ENCODE results near the gene CSGALNACT2.
"Not testable (repeated sequence)": the region's sequence is repeated elsewhere in the genome, so short reads cannot be mapped to it uniquely, and the experiment has no call there.

CSGALNACT2 gene, protein sequence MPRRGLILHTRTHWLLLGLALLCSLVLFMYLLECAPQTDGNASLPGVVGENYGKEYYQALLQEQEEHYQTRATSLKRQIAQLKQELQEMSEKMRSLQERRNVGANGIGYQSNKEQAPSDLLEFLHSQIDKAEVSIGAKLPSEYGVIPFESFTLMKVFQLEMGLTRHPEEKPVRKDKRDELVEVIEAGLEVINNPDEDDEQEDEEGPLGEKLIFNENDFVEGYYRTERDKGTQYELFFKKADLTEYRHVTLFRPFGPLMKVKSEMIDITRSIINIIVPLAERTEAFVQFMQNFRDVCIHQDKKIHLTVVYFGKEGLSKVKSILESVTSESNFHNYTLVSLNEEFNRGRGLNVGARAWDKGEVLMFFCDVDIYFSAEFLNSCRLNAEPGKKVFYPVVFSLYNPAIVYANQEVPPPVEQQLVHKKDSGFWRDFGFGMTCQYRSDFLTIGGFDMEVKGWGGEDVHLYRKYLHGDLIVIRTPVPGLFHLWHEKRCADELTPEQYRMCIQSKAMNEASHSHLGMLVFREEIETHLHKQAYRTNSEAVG

DNA sequence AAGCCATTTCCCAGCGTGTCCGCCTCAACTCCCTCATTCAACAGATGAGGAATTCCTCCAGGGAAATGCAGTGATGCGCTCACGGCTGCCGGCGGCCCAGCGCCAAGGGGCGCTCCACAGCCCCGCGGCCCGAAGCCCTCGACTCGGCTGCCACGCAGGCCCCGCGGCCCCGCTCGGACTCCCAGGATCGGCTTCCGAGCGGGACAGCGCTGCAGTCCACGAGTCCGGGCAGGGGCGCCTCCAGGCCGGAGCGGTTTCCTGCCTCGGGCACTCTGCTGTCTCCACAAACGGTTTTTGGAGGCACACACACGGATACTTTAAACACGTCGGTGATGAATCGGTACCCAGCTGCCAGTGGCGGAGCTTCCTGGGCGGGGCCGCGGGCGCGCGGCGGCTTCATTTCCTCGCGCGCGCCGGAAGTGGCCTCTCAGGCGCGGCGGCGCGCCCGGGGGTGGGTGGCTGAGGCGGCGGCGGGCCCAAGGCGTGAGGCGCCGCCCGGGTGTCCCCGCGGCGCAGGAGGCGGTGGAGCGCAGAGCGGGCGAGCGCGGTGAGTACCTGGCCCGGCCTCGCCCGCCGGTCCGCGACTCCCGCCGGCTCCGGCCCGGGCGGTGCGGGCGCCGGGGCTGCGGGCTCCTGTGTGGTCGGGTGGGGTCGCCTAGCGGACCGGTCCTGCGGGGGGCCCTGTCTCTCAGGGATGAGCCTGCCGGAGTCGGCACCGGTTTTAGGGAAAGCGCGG is at the start of gene CSGALNACT2:
TSS of gene CSGALNACT2 (plus strand) at position 425 of the 736 bp plus-strand sequence. CDS start 16,705 bp downstream, outside the sequence.
- DNase-seq, result peak; percentile 62

DNA sequence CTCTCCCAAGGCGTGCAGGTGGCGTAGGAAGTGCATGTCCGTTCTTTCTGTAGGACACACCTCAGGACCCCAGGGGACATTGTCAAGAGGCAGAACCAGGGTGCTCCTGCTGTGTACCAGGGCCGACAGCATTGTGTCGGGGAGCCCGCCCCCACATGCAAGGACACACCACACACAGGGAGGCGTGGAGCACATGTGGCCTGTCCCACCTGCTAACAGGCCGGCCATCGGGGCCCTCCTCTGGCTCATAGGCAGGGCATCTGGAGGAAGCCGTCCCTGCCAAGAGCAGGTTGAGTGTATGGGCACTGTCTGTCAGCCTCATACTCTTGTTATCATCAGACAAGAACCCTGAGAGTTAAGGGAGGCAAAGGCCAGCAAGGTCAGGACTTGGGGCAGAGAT is 48.7 kb upstream of the CSGALNACT2 start:
- no peak for DNase-seq

DNA sequence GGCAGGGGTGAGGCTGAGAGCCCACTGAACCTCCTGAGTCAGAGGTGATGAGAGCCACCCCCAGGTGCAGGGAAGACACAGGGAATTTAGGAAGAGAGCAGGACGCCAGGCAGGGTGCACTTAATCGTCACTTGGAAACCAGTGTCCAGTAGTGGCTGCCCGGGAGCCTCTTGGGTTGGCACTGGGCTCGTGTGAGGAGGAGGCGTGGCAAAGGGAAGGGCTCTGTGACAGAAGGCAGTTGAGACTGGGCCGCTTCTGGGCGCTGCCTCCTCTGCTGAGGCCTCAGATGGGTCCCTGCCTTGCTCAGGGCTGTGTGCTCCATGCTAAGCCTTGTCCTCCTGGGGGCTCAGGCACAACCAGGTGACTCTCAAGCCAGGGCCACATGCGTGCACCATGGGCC is 48.1 kb upstream of the CSGALNACT2 start:
- DNase-seq, result no peak

DNA sequence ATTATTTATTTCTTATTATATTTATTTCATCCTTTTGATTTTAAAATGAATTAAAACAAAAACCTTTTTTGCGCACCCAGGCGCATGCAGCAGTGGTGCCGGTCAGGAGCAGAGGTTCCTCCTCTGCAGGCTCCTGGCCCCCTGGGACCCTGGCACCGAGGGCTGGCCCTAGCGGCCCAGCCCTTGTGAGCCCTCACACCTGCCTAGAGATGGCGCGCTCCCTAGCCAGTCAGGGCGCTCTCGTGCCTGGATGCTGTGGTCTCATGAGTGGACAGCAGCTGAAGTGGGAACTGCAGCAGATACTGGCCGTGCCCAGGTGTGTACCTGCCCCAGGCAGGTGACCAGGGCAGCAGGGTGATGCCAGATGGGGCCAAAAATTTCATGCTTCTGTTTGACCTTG is 47.6 kb upstream of the CSGALNACT2 start:
- DNase-seq, result no peak

- DNase-seq, result no peak
Measured at GRCh38 chr10:43091846-43092245, 46.4 kb upstream of the CSGALNACT2 start.

DNA sequence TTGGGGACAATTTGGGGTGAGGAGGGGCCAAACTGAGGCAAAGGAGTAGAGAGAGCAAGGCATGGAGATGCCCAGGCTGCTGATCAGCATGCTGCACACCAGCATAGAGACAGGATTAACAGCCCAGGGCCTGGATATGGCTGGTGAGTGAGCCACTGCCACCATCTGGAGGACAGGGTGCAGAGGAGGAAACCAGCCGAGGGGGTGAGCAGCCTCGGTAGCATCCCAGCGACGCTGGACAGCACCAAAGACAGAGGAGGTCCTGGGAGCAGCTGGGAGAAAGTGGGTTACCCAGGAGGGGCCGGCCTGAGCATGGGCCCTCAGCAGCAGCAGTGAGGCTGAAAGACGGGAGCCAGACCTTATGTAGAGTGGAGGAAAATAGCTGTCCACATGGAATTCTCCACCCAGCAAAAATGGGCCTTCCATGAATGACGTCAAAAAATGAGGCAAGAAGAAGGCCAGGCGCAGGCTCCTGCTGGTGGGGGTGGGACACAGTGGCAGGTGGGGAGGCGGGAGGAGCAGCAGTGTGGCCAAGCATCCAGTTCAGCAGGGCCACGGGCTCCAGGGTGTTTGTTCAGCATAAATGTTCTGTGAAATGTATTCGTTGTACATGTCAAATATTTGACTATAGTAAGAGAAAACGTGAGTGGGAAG is 44.7 kb upstream of the CSGALNACT2 start:
- no peak for DNase-seq

GRCh38 chr10:43094085-43094484 is 44.2 kb upstream of the CSGALNACT2 start:
- no peak for DNase-seq

GRCh38 chr10:43099339-43099738 is 38.9 kb upstream of the CSGALNACT2 start:
- DNase-seq, result not testable (repeated sequence)

DNA sequence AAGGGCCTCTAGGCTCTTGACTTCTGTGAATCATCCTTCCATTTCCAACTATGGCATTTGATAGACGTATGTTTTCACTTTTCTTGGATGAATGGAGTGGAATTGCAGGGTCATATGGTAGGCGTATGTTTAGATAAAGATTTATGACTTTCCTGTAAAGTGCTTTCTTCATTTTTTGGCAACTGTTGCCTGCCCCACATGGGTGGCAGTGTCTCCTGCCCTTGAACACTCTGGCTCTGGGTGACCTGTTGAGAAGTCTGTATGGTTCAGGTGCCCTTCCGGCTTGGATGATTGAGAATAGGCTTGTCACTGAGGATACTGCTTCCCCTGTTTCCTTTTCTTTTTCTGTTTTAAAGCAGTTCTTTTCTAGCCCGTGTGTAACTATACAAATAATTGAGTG is 38.3 kb upstream of the CSGALNACT2 start:
- no peak for DNase-seq

DNA sequence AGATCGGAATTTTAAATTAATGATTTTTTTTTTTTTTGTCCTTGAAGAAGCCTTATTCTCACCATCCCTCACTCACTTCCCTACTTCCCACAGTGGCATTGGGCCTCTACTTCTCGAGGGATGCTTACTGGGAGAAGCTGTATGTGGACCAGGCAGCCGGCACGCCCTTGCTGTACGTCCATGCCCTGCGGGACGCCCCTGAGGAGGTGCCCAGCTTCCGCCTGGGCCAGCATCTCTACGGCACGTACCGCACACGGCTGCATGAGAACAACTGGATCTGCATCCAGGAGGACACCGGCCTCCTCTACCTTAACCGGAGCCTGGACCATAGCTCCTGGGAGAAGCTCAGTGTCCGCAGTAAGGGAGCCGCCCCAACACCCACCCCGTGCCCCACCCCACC is 37.9 kb upstream of the CSGALNACT2 start:
- no peak for DNase-seq

DNA sequence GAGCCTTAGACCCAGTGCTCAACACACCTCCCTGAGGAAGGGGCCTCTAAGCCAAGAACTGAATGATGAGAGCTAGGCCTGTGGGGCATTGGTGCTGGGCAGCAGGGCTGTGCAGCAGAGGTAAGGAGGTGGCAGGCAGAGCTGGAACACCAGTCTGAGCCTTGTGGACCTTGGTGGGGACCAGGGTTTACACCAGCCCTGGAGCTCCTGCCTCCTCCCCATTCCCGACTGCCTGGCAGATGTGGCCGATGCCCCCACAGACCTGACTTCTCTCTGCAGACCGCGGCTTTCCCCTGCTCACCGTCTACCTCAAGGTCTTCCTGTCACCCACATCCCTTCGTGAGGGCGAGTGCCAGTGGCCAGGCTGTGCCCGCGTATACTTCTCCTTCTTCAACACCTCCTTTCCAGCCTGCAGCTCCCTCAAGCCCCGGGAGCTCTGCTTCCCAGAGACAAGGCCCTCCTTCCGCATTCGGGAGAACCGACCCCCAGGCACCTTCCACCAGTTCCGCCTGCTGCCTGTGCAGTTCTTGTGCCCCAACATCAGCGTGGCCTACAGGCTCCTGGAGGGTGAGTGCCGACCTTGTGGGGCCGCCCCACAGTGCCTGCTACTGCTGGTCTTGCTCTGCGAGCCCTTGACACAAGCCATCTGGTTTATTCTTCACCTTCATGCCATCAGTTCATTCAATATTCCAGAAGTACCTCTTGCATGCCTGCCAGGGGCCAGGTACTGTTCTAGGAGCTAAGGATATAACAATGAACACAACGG is 36.0 kb upstream of the CSGALNACT2 start:
- DNase-seq, result no peak

DNA sequence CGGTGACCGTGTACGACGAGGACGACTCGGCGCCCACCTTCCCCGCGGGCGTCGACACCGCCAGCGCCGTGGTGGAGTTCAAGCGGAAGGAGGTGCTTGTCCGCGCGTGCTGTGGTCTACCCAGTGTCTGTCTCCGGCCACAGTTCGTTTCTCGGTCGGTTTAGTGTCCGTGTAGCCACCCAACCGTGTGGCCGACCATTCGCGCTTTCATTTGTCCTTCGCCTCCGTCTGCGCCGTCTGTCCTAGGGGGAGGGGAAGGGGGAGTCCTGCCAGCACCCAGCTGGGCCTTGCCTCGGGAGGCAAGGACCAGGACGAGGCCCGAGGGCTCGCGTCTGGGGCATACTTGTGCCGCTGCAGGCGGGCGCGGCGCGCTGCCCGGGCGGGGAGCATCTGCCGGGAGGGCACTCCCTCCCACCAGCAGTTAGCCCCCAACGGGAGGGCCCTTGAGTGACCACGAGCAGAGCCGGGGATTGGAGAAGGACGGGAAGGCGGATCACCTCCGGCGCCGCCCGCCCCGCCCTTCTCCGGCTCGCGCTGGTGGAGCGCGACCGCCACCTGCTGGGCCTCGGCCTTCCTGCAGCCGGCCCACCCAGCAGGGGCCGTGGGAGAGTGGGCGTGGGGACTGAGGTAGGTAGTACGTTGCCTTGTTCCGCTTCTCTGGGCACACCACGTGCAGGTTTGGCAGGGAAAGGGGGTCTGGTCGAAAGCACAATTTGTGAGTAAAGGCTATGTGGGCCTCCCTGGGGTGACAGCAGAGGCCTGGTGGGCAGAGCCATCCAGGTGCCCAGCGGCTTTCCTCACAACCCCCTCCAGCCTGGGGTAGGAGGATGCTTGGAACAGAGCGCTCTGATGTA is 32.9 kb upstream of the CSGALNACT2 start:
- DNase-seq, result peak; percentile 30

- no peak for DNase-seq
Measured at GRCh38 chr10:43105956-43106229, 32.4 kb upstream of the CSGALNACT2 start.

GRCh38 chr10:43106256-43107091 is 31.8 kb upstream of the CSGALNACT2 start:
- DNase-seq, result no peak

- DNase-seq, result no peak
Measured at GRCh38 chr10:43108951-43109350, 29.3 kb upstream of the CSGALNACT2 start.

- no peak for DNase-seq
Measured at GRCh38 chr10:43109671-43110249, 28.5 kb upstream of the CSGALNACT2 start.

- DNase-seq, result no peak
Measured at GRCh38 chr10:43110338-43111071, 27.7 kb upstream of the CSGALNACT2 start.

GRCh38 chr10:43111101-43111500 is 27.1 kb upstream of the CSGALNACT2 start:
- no peak for DNase-seq

DNA sequence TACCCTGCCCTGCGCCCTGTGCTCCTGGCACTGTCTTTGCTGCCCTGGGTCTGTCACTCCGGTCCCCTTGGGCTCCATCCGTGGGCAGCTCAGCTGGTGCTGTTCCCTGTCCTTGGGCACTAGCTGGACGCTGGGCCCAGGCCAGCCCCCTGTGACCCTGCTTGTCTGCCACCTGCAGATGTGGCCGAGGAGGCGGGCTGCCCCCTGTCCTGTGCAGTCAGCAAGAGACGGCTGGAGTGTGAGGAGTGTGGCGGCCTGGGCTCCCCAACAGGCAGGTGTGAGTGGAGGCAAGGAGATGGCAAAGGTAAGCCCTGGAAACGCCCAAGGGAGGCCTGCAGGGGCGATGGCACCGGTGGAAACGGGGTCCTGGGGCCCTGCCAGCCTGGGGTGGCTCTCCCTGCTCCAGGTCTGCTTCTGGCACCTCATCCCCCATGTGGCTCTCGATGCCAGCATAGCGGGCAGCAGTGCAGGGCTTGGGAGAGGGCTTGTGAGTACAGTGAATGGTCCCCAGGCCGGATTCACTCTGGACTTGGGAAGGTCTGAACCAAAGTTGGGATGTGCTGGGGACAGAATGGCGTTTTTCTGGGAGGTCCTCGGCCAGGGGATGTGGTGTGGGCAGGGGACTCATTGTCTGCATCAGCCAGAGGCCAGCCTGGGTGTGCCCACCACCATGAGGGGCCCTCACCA is 26.2 kb upstream of the CSGALNACT2 start:
- DNase-seq, result no peak

Data from T1000 (cell line).